CD4-positive, alpha-beta T cell treated with Interferon gamma for 1 hour (primary cell): ENCODE measurements around the gene MAST4.
"Not testable (repeated sequence)": the region's sequence is repeated elsewhere in the genome, so short reads cannot be mapped to it uniquely, and the experiment has no call there.

Experiments
- DNase-seq: peaks from one replicate; pipeline ENCODE4 v3.0.0-alpha.2; 2020

Gene MAST4

DNA sequence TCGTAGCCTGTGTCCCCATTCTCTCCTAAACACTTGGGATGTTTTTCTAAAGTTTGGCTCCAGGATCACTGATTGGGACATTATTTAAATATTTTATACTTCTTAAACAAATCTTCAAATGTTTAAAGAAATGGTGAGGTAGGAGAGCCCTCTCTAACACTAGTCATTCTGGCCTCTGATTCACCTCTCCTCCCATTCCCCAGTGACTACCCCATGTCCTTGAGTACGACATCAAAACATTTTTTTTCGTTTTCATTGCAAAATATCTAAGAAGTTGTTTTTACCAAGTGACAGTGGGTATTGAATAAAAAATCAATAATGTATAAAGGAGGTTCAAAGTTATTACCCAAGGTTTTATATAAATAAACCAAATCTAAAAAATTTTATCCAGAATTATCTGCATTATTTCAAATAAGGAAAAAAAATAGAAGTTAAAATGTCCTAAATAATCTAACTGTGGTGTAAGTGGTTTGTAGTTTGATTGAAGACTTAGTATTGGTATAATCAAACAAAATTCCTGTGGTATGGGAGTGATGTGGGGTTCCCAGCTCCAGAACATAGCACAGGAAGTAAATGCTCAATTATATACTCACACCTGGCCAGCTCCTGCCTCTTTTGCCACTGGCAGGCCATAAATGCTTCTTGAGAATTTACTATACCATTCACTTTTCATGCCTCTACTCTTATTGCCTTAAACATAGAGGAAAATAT, 51.1 kb downstream of the MAST4 start:
- DNase-seq, result no peak

- DNase-seq, result no peak
Observed at GRCh38 chr5:66652818-66653217, 56.6 kb downstream of the MAST4 start.

- no peak for DNase-seq
Observed at GRCh38 chr5:66653325-66653724, 57.1 kb downstream of the MAST4 start.

DNA sequence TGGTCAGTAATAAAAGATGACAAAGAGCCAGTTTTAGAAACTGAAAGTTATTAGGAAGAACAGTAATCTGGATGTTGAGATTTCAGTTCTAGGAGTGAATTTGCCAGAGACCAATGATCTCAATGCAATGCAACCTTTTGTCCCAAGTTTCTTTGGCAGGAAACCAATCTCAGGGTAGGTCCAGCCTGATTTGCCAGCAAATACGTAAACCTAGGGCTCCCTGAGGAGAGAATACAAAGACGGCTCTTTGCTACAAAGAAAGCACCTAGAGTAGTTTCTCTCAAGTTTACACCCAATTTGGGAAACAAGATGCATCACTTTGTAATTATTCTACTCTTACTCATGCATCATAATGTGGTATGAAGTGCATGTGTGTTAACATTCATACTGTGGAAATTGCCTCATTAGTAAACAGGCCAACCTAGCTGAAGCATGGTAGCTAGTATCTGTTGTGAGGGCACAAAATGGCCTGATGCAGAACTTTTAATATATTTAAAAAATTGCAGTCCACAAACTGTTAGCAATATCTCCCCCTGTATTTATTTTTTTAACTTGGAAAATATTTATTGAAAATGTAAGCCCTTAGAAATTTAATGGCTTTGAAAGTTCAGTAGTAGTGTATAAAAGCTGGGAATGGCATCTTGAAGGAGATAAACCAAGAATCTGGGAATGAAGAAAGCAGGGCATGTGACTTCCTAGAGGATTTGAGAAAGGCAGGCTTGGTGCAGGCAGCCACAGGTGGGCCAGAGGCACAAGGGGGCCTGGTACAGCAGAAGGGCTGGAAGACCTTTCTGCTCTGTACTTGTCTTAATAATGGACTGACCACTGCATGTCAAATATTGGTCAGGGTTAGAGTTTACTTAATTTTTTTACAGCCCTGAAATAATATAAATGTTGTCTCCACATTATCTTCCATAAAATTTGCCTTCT, 59.5 kb downstream of the MAST4 start:
- DNase-seq, result no peak

DNA sequence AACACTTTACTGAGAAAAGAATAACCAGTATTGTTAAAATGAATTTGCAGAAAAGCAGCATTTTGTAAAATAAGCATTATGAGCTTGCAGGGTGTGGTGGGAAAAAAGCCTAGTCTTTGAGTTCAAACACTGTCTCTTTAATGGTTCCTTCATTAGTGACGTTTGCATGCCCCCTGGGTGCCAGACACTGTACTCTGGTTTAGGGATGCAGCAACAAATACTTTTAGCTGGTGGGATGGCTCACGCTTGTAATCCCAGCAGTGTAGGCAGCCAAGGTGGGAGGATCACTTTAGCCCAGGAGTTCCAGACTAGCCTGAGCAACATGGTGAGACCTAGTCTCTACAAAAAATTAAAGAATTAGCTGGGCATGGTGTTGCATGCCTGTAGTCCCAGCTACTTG, 62.3 kb downstream of the MAST4 start:
- no peak for DNase-seq

DNA sequence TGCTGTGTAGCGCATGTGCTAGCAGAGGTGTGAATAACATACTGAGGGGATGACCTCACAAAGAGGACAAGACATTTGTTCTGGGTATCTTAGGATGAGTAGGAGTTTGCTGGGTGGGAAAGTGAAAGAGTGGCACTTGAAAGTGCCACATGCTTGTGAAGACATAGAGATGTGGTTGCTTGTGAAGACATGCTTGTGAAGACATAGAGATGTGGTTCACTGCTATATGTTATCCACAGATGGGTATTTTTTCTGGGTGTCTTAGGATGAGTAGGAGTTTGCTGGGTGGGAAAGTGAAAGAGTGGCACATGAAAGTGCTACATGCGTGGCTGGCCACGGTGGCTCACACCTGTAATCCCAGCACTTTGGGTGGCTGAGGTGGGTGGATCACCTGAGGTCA, 63.6 kb downstream of the MAST4 start:
- no peak for DNase-seq

DNA sequence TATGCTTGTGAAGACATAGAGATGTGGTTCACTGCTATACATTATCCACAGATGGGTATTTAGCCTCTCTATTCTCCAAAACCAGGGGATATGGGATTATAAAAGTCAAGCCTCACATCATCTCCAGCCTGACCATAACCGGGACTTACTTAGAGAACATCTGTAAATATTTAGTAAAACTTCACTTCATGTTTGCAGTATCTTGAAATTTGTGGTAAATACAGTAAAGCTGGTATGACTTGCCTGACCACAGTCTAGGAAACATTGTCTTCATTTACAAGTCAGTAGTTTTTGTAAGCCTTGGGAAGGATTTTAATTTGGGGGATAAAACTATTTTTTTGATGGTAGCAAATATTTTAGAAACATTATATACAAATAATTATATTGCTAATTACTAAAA, 64.2 kb downstream of the MAST4 start:
- no peak for DNase-seq

GRCh38 chr5:66661149-66661548, 65.0 kb downstream of the MAST4 start:
- DNase-seq, result no peak

DNA sequence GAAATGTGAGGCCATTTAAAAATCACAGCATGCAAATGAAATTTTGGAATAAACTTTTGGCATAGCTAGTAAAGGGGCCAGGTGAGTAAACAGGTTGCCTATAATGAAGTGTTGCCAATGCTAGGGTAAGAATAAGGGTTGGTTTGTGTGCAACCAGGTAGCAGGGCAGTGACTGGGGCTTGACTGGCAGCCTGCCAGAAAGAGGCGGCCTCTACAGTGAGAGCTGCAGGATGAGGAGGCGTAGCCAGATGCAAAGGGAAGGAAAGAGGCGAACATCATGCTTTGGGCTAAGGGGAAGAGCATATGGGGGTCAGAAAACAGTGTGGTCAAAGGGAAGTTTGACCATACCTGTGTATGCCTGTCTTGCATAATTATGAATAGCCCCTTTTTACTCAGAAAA, 70.6 kb downstream of the MAST4 start:
- DNase-seq, result no peak

DNA sequence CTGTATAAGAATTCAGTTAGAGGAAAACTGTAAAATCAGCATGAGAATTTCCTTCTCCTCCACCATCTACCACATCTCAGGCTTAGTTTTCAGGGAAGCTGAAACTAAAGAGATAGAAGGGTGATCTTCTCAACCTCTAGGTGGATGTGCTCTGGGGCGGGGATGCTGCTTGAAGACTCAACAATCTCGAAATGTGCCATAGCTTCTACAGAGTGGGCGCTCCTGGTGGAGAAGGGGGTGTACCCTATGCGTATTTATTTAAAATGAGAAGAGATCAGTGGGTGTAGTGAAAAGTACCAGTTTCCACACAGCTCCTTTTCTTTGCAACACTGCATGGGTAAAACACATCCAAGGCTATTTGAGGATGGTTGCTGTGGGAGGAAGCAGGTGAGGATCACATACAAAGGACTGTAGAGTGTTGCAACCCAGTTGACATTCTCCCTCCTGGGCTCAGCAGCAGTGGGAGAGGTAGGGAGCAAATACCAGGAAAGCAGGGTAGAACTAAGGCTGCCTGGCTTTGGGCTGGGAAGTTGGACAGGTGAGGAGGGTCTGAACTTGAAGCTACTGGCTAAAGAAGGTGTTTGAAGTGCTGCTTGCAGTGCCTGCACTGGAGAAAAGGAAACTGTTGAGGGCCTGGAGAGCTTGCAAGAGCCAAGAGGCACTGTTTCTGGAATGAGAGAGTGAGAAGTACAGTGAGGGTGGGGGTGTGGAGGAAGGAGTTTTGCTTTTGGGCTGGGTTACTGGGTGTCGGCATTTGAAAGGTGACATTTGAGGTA, 73.1 kb downstream of the MAST4 start:
- DNase-seq, result no peak

DNA sequence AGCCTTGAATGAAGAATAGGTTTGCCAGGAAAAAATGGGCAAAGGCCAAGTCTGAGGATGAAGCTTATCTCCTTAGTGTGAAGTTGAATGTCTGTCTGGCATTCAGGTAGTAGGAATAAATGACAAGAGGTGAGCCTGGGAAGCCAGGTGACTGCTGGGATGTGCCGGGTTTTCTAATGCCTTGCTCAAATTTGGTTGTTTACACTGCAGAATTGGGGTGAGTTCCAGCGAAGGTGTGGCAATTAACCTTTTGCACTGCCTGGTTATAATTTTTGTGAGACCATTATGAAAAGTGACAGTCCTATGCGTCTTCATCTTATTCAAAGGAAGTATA, 73.6 kb downstream of the MAST4 start:
- DNase-seq, result no peak

DNA sequence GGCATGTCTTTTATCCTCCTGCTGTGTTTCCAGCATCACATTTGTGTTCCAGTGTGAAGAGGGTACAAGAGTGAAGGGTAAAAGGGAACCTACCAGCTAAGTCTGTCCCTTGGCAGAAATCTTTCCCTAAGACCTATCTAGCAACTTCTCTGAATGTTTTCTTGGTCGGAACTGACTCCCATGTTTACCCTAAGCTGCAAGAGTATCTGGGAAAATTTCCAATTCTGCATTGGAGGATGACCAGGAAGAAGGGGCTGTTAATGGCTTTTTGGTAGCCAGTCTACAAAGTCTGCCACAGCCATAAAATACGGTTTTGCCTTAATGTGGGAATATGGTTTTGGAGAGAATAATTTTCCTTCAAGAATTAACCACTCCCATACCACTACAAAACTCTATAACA, 75.1 kb downstream of the MAST4 start:
- no peak for DNase-seq

DNA sequence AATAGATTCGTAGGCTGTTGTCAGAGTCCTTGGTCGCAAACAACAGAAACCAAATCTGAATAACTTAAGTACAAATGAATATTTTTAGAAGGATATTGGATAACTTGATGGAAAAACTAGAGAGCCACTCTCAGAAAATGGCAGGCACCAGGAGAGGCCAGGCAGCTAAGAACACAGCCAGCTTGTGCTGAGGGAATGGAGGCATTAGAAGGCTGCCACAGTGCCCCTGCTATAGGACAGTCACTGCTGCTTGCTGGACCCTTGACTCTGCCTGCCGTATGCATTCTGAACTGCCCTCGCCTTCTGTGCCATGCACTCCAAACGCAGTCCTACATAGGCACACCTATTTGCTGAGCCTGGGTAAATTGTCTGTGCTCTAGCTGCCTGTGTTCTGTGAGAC, 78.6 kb downstream of the MAST4 start:
- DNase-seq, result no peak

DNA sequence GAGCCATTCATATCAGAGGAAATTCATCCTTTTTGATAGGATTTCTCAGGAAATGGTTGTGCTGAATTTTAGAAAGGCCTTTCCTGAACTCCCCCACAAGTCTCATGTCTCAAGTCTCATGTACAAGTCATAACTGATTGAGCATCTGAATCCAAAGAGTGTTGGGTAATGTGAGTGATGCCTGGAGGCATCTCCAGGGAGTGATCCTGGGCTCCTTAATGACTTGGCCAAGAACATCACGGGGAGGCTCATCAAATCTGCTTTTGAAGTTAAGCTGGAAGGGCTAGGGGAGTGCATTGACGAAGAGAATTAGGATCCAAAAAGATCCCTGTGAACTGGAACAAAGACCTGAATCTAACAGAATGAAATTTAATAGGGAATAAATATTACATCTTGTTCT, 79.2 kb downstream of the MAST4 start:
- no peak for DNase-seq

DNA sequence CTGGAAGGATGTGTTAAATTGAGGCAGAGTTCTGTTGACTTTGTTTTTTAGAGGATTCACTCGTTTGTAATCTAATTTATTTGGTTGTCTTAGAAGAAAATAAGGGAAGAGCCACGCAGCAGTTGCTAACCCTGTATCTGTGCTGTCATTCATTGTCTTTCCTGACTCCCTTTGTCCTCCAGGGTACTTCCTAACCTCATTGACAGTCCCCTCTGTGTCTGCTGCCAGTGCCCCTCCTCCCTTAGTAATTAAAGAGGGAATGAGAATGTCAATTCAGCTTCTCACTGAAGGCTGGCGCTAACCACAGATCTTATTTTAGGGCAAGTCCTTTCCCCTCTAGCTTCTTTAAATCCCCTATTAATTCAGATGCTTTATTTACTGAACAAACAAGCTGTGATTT, 84.0 kb downstream of the MAST4 start:
- no peak for DNase-seq

- DNase-seq, result no peak
Observed at GRCh38 chr5:66680804-66681203, 84.6 kb downstream of the MAST4 start.

- DNase-seq, result no peak
Observed at GRCh38 chr5:66684663-66685062, 88.5 kb downstream of the MAST4 start.

DNA sequence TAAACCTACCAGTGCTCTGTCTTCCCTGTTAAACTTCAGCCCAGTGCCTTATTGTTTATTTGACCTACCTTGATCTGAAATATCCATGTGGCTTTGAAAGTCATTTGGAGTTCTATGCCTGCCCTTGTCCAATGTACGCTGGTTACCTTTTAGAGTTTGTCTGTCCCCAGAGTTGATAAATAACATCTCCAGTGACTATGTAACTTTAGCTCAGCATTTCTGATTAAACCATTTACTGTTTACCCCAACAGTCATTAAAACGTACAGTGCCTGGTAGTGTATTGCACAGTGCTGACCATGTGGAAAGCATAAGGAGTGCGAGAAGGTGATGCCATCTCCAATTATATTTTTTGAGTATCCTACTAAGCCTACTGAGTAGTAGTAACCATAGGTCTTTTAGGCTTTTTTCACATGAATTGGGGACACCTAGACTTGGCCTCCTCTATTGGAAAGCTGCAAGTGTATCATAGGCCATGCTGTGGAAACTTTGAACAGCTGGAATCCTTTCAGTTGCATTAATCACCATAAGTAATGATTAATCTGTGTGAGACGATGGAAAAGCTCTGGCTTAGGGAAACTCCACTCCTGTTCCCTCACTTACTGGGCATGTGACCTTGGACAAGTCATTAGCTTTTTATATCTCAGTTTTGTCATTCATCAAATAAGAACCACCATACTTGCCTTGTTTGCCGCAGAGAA, 93.5 kb downstream of the MAST4 start:
- DNase-seq, result no peak

DNA sequence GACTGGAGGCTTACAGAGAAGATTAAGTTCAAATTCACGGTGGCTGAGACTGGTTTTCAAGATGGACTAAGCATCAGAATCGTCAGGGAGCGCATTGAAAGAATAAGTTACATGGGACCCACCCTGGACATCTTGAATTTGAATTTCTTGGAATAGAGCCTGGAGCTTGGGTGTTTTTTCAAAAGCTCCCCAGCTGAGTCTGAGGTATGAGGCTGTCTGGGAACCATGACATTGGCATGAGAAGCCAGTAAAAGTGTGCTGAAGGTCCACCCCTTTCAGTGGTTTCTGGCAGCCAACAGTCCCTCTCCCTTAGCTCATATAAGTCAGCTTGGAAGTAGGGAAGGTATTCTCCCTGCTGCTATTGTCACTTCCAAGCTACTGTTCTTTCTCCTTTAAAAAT, 97.8 kb downstream of the MAST4 start:
- DNase-seq, result no peak

DNA sequence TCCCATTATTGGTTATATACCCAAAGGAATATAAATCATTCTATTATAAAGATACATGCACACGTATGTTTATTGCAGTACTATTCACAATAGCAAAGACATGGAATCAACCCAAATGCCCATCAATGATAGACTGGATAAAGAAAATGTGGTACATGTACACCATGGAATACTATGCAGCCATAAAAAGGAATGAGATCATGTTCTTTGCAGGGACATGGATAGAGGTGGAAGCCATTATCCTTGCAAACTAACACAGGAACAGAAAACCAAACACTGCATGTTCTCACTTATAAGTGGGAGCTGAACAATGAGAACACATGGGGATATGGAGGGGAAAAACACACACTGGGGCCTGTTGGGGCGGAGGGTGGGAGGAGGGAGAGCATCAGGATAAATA, 99.6 kb downstream of the MAST4 start:
- not testable (repeated sequence) for DNase-seq

DNA sequence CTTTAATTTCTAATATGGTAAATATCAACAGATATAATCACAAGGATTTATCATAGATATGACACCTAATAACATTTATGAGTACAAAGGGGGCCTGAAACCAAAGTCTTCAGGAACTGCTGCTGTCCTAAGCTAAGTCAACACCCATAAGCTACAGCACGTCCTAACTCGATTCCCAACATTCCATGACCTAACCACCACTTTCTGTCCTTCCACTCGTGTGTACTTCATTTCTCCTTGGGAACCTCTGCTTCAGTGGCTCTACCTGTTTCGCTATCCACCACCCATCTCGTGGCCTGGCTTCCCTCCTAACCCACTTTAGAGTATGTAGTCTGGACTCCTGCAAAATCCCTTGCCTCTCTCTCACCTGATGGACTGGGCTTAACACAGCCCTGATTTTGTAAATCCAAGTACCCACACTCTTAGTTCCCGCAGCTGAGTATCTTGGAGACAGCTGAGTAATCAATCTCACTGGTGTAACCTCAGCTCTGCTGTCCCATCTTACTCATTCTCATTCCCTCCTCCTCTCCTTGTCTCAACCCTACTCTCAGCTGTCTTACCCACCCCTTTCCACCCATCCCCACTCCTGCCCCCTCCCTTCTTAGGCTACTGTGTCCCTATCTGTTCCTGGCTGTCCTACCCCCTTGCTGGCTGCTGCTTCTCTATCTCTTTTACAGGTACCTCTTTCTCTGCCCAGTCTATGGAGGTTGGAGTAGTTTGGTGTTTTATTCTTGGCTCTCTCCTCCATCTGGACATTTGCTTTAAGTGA, 101.8 kb downstream of the MAST4 start:
- DNase-seq, result no peak

DNA sequence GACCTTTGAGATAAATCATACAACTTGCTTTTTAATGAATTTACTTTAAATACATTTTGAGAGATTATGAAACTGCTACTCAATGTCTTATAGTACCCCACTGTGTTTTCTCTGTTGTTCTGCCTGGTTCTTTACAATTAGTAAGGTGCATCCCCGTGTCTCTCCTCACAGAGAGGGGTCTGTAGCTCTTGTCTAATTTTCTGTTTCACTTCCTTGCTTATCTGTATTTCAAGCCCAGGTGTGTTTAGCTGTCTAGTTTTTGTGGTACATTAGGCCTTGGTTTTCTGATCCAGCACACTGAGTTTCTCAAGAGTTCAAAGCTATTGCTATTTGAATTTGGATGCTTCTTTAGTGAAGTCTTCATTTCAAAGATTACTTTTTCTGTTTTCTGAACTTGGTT, 105.1 kb downstream of the MAST4 start:
- no peak for DNase-seq
